ENCODE results near the gene KL.

Gene KL

DNA sequence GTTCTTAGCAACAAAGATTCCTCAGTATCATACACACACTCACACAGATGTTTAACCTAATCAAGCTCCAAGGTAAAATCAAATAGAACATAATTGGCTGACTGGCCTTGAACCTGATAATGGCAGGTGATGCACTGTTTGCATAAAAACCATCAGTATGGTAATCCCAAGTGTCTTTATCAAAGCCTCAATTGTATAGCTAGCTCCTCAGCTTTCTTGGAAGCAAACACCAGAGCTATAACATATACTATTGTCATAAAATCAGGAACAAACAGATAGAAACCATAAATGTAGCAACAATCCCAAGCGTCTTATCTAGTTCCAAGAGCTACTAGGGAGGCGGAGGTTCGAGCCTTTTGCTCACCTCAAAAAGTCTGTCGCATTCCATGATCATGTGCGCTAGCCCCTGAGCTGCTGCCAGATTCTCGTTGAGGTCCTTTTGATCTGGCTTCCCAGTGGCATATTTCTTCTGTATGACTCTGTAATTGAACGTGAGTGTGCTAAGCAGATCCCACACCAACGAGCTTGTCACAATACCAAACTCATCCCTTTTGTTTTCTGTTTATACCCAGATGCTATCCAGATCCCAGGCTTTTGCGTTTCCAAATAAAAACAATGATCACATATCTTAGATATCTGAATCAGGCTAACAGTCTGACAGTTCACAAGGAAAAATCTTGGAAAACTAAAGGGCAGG lies 95.3 kb downstream of the KL start:
- no peak for DNase-seq (ENCODE audit: low read depth)

DNA sequence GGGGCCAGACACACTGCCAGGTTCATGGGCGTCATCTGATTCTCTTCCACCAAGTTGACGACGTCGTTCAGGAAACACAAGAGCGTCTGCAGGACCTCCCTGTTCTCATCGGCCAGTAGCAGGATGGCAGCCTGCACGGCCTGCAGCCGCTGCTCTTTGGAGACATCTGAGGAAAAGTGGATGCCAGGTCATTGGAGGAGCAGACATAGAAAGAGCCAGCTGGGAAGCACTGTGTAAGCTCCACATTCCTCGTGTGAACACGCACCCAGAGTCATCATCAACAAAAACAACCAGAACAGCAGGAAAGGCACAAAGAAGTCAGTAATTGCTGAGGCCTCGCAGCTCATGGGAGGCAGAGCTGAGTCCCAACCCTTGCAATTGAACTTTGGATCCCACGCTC lies 96.5 kb downstream of the KL start:
- no peak for DNase-seq (ENCODE audit: low read depth)

DNA sequence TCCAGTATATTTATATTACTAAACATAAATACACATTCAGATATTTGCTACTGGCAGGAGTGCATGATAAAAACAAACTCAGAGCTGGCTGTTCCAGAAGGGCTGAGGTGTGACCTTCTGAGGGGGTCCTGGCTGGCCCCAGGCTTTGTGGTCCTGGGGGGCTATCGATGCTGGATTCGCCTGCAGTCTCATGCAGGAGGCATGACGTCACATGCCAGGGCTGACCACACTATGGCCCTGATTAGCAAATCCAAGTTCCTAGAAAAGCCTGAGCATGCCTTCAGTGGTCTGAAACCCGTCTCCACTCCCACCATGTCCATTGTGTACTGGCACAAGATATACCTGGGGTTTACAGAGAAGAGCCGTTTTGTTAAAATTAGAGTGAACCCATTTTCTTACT lies 97.9 kb downstream of the KL start:
- DNase-seq (ENCODE audit: low read depth) = no peak

DNA sequence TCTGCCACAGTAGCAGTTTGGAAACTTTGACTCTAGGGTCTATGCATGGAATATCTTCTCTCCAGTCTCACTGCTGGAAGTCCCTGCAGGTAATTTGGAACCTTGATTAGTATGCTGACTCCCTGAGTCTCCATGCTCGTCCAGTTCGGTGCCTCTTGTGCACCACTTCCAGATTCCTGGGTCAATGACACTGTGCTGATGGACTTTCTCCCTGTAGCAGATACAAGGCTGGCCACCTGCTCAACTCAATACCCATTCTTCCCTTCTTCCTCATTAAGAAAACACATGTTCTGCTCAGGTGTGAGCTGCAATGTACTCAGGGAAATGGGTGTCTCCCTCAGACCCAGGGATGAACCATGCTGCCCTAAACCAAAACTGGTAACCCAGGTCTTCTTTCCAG lies 99.1 kb downstream of the KL start:
- no peak for DNase-seq (ENCODE audit: low read depth)
